HUES6 (cell line): ENCODE results near the gene VTI1B.
A peak's percentile ranks its signal among the peaks of the same experiment; 100 is the strongest.
"Not testable (repeated sequence)": the region's sequence is repeated elsewhere in the genome, so short reads cannot be mapped to it uniquely, and the experiment has no call there.

ENCODE experiments used
- H3K27ac ChIP-seq: 2 replicates; pipeline ENCODE4 v1.7.0; 2013; ENCODE audit warnings: low read depth, mild to moderate bottlenecking, low read length, inconsistent platforms
- H3K27me3 ChIP-seq: 2 replicates; pipeline ENCODE4 v1.6.1; 2013; ENCODE audit warnings: low read length; ENCODE audit not compliant: control insufficient read depth, insufficient read depth
- H3K36me3 ChIP-seq: 2 replicates; pipeline ENCODE4 v1.6.1; 2013; ENCODE audit warnings: low read length; ENCODE audit not compliant: control insufficient read depth, insufficient read depth
- H3K4me1 ChIP-seq: 2 replicates; pipeline ENCODE4 v1.6.1; 2013; ENCODE audit warnings: low read length; ENCODE audit not compliant: control insufficient read depth, insufficient read depth
- H3K4me3 ChIP-seq: 2 replicates; pipeline ENCODE4 v1.5.1; 2013; ENCODE audit warnings: low read depth, low read length
- H3K9ac ChIP-seq: one replicate; pipeline ENCODE4 v1.6.1; 2013; ENCODE audit warnings: mild to moderate bottlenecking, low read length
- H3K9me3 ChIP-seq: 2 replicates; pipeline ENCODE4 v1.6.1; 2013; ENCODE audit warnings: low read depth, low read length; ENCODE audit not compliant: control insufficient read depth, insufficient read depth

VTI1B gene

GRCh38 chr14:67674480-67675218 is at the start of gene VTI1B:
Gene VTI1B, minus strand, starts transcription at chr14:67674632. Its CDS starts 143 bp downstream, at chr14:67674489.
- H3K36me3 ChIP-seq, result peaks cover 24% of the 10 kb centered on the region
- H3K4me1 ChIP-seq, result peaks cover 4% of the 10 kb centered on the region; the same call in 1 of the 2 replicates
- H3K4me3 ChIP-seq, result peak within 1 kb of the TSS; percentile 94
- H3K9me3 ChIP-seq, result no peaks in the 10 kb centered on the region
- peak within 1 kb of the TSS; percentile 100 for H3K27ac ChIP-seq
- H3K27me3 ChIP-seq, result no peaks in the 10 kb centered on the region
- peak within 1 kb of the TSS; percentile 100 for H3K9ac ChIP-seq

- Histone ChIP-seq H3K4me3 (0 out of 2 replicates have a peak overlapping the region, but pooled peaks have one; percentile 17), H3K9me3 (no peaks in the 10 kb centered on the region; the same call in 1 of the 2 replicates), H3K4me1 (no peaks in the 10 kb centered on the region), H3K36me3 (no peaks in the 10 kb centered on the region), H3K27me3 (peaks cover 8% of the 10 kb centered on the region; the same call in 1 of the 2 replicates), H3K27ac (no peak overlapping the region), H3K9ac (no peak overlapping the region)
These were observed 47.9 kb upstream of the VTI1B start for GRCh38 chr14:67722293-67722692.

- Histone ChIP-seq H3K9ac (no peak overlapping the region), H3K27ac (no peak overlapping the region), H3K27me3 (peaks cover 8% of the 10 kb centered on the region; the same call in 1 of the 2 replicates), H3K4me1 (no peaks in the 10 kb centered on the region), H3K4me3 (no peak overlapping the region), H3K36me3 (no peaks in the 10 kb centered on the region), H3K9me3 (no peaks in the 10 kb centered on the region; the same call in 1 of the 2 replicates)
These were observed 47.4 kb upstream of the VTI1B start for GRCh38 chr14:67721875-67722274.

GRCh38 chr14:67719866-67720265 is 45.4 kb upstream of the VTI1B start:
- H3K4me3 ChIP-seq, result no peak overlapping the region
- 0 out of 2 replicates have a peak, but pooled peaks cover 4% of the 10 kb centered on the region for H3K27me3 ChIP-seq
- no peak overlapping the region for H3K27ac ChIP-seq
- no peak overlapping the region for H3K9ac ChIP-seq
- H3K4me1 ChIP-seq, result no peaks in the 10 kb centered on the region
- H3K9me3 ChIP-seq, result no peaks in the 10 kb centered on the region
- H3K36me3 ChIP-seq, result no peaks in the 10 kb centered on the region

GRCh38 chr14:67719385-67719784 is 45.0 kb upstream of the VTI1B start:
- not testable (repeated sequence) for H3K36me3 ChIP-seq, H3K27ac ChIP-seq, H3K4me1 ChIP-seq, H3K9me3 ChIP-seq, H3K4me3 ChIP-seq, H3K27me3 ChIP-seq, H3K9ac ChIP-seq

- H3K9me3 ChIP-seq, result no peaks in the 10 kb centered on the region
- H3K27ac ChIP-seq, result no peak overlapping the region
- H3K36me3 ChIP-seq, result no peaks in the 10 kb centered on the region
- no peaks in the 10 kb centered on the region for H3K4me1 ChIP-seq
- H3K27me3 ChIP-seq, result 0 out of 2 replicates have a peak, but pooled peaks cover 4% of the 10 kb centered on the region
- no peak overlapping the region for H3K9ac ChIP-seq
- no peak overlapping the region for H3K4me3 ChIP-seq
These were observed 43.8 kb upstream of the VTI1B start for GRCh38 chr14:67718265-67718664.

GRCh38 chr14:67717048-67717447 is 42.6 kb upstream of the VTI1B start:
- Histone ChIP-seq H3K4me3 (no peak overlapping the region), H3K27ac (no peak overlapping the region), H3K27me3 (0 out of 2 replicates have a peak, but pooled peaks cover 4% of the 10 kb centered on the region), H3K36me3 (no peaks in the 10 kb centered on the region), H3K4me1 (no peaks in the 10 kb centered on the region), H3K9ac (no peak overlapping the region), H3K9me3 (no peaks in the 10 kb centered on the region; the same call in 1 of the 2 replicates)

GRCh38 chr14:67710209-67710608 is 35.8 kb upstream of the VTI1B start:
- no peaks in the 10 kb centered on the region for H3K36me3 ChIP-seq
- H3K9me3 ChIP-seq, result peaks cover 16% of the 10 kb centered on the region
- H3K4me3 ChIP-seq, result no peak overlapping the region
- H3K27me3 ChIP-seq, result no peaks in the 10 kb centered on the region
- no peaks in the 10 kb centered on the region for H3K4me1 ChIP-seq
- H3K9ac ChIP-seq, result no peak overlapping the region
- H3K27ac ChIP-seq, result no peak overlapping the region

GRCh38 chr14:67709796-67710195 is 35.4 kb upstream of the VTI1B start:
- H3K4me1 ChIP-seq, H3K9ac ChIP-seq, H3K36me3 ChIP-seq, H3K4me3 ChIP-seq, H3K27ac ChIP-seq, H3K27me3 ChIP-seq: not testable (repeated sequence)
- H3K9me3 ChIP-seq, result peaks cover 16% of the 10 kb centered on the region

- H3K27me3 ChIP-seq, H3K36me3 ChIP-seq, H3K4me1 ChIP-seq, H3K27ac ChIP-seq, H3K9ac ChIP-seq, H3K4me3 ChIP-seq: not testable (repeated sequence)
- peaks cover 16% of the 10 kb centered on the region for H3K9me3 ChIP-seq
These were observed 34.9 kb upstream of the VTI1B start for GRCh38 chr14:67709346-67709745.

- no peak overlapping the region for H3K27ac ChIP-seq
- H3K9ac ChIP-seq, result no peak overlapping the region
- peaks cover 13% of the 10 kb centered on the region for H3K9me3 ChIP-seq
- no peaks in the 10 kb centered on the region for H3K36me3 ChIP-seq
- H3K4me1 ChIP-seq, result no peaks in the 10 kb centered on the region
- H3K4me3 ChIP-seq, result no peak overlapping the region
- no peaks in the 10 kb centered on the region for H3K27me3 ChIP-seq
These were observed 30.8 kb upstream of the VTI1B start for GRCh38 chr14:67705211-67705610.
